NT2/D1 (cell line): ENCODE data around the gene EFHD1.

Experiments used
- SUZ12 ChIP-seq: IDR thresholded peaks from 2 replicates; pipeline ENCODE4 v1.6.1; 2011; ENCODE audit not compliant: insufficient read length, insufficient read depth; ENCODE audit errors: extremely low read depth
- YY1 ChIP-seq: IDR thresholded peaks from 2 replicates; pipeline ENCODE4 v1.6.1; 2011; ENCODE audit not compliant: insufficient read length, insufficient read depth

DNA sequence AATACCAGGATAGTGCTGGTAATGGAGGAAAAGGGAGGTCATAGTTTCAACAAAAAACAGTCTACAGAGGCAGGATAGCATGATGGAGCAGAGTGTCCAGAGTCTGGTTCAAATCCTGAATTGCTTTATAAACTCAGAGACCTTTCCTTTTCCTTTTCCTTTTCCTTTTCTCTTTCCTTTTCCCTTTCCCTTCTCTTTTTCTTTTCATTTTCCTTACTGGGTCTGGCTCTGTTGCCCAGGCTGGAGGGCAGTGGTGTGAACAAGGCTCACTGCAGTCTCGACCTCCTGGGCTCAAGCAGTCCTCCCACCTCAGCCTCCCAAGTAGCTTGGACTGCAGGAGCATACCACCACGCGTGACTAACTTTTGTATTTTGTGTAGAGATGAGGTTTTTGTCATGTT lies 95.4 kb downstream of the EFHD1 start:
- TF ChIP-seq YY1 (no peak), SUZ12 (no peak)
